HepG2 (cell line): ENCODE data around the gene GATC. TPM values are rescaled to one million over a fixed set of nuclear protein-coding genes. Genes with fewer than 3 reads are reported as not detected.

Experiments used
- ARNT2 ChIP-seq: sonication (generic); formaldehyde crosslinking; IDR thresholded peaks from 2 replicates; pipeline ENCODE4 v1.8.0; 2022; ENCODE audit warnings: mild to moderate bottlenecking, low read depth, missing genetic modification reagents, moderate library complexity
- BRD4 ChIP-seq: sonication (generic); formaldehyde crosslinking; IDR thresholded peaks from 2 replicates; pipeline ENCODE4 v1.4.0; 2020; ENCODE audit warnings: missing genetic modification reagents
- CHD2 ChIP-seq: IDR thresholded peaks from 2 replicates; pipeline ENCODE4 v1.6.1; 2011; ENCODE audit warnings: low read depth, low read length, improper control_type of control experiment
- FIP1L1 ChIP-seq: fragments of 200-400 bp; formaldehyde crosslinking; IDR thresholded peaks from 2 replicates; pipeline ENCODE4 v1.6.1; 2018; ENCODE audit warnings: low read depth, mild to moderate bottlenecking, low read length, moderate library complexity, borderline replicate concordance; ENCODE audit not compliant: insufficient read depth
- GATAD2A ChIP-seq: IDR thresholded peaks from 2 replicates; pipeline ENCODE4 v1.6.1; 2016
- GPN1 ChIP-seq: sonication (generic); formaldehyde crosslinking; IDR thresholded peaks from 2 replicates; pipeline ENCODE4 v1.5.1; 2020; ENCODE audit warnings: missing genetic modification reagents, borderline replicate concordance
- KLF6 ChIP-seq: IDR thresholded peaks from 2 replicates; pipeline ENCODE4 v1.8.0; 2016; ENCODE audit warnings: missing biosample characterization, missing genetic modification reagents
- PRPF4 ChIP-seq: fragments of 200-400 bp; formaldehyde crosslinking; IDR thresholded peaks from 2 replicates; pipeline ENCODE4 v1.6.1; 2016; ENCODE audit warnings: low read length, low read depth; ENCODE audit not compliant: poor library complexity, severe bottlenecking
- TOPORS ChIP-seq: sonication (generic); formaldehyde crosslinking; IDR thresholded peaks from 2 replicates; pipeline ENCODE4 v1.8.0; 2023; ENCODE audit warnings: mild to moderate bottlenecking, missing genetic modification reagents
- ZNF20 ChIP-seq: sonication (generic); formaldehyde crosslinking; IDR thresholded peaks from 2 replicates; pipeline ENCODE4 v1.4.0; 2020; ENCODE audit warnings: mild to moderate bottlenecking, moderate library complexity, missing genetic modification reagents
- ZNF446 ChIP-seq: sonication (generic); formaldehyde crosslinking; IDR thresholded peaks from 2 replicates; pipeline ENCODE4 v1.5.0; 2020; ENCODE audit warnings: mild to moderate bottlenecking, missing genetic modification reagents
- ZNF558 ChIP-seq: sonication (generic); formaldehyde crosslinking; IDR thresholded peaks from 2 replicates; pipeline ENCODE4 v1.9.0; 2022; ENCODE audit warnings: mild to moderate bottlenecking, missing genetic modification reagents, borderline replicate concordance
- ZNF780A ChIP-seq: sonication (generic); formaldehyde crosslinking; IDR thresholded peaks from 2 replicates; pipeline ENCODE4 v1.8.0; 2022; ENCODE audit warnings: mild to moderate bottlenecking, missing genetic modification reagents, moderate library complexity
- polyA plus RNA-seq, 8 experiments: library from polyadenylated mRNA; depleted of rRNA in 3 of 8; stranded (reverse) in 7 of 8; unstranded in 1 of 8; fragments of >200 nt; fragmentation: Illumina TruSeq in 4 of 8; extraction: Trizol in 4 of 8; gene quantifications; 2 replicates each; pipeline versions ENCODE4 v1.2.1 to v1.2.3, GENCODE V29; 2011 to 2016; ENCODE audit warnings: low read depth in 4 of 8, missing spikeins in 1 of 8, mixed read lengths in 1 of 8; ENCODE audit not compliant: insufficient read depth in 1 of 8
- total RNA-seq, 5 experiments: library from RNA; depleted of rRNA; stranded (reverse); fragments of >200 nt; fragmentation: Illumina TruSeq; extraction: Trizol; gene quantifications; 2 replicates each; pipeline ENCODE4 v1.2.3, GENCODE V29; 2016; ENCODE audit warnings: low read depth in 1 of 5
- TF ChIP-seq, protein P1 (sequence below): IDR thresholded peaks from 2 replicates; pipeline ENCODE4 v1.6.1; 2016; ENCODE audit warnings: low read depth, control low read depth
- TF ChIP-seq, protein P2 (sequence below), 2 experiments: sonication (generic) in 1 of 2; formaldehyde crosslinking in 1 of 2; IDR thresholded peaks; 2 replicates each; pipeline versions ENCODE4 v1.5.1 to v1.6.1; 2011 to 2020; ENCODE audit warnings: borderline replicate concordance in 1 of 2, low read depth in 1 of 2, low read length in 1 of 2, mild to moderate bottlenecking in 1 of 2, missing genetic modification reagents in 1 of 2, moderate library complexity in 1 of 2
- TF ChIP-seq, protein P3 (sequence below): sonication (generic); formaldehyde crosslinking; conservative IDR thresholded peaks from 2 replicates; pipeline ENCODE4 v1.8.0; 2022; ENCODE audit warnings: missing genetic modification reagents
- TF ChIP-seq, protein P4 (sequence below): fragments of 450-650 bp; IDR thresholded peaks from 2 replicates; pipeline ENCODE4 v1.6.1; 2017; ENCODE audit warnings: mild to moderate bottlenecking

Gene GATC
- total and polyA plus RNA-seq, 2 of the 13 experiments (the other 11 are each of a cell fraction or from before 2014, with no cell fraction given): 17.7 to 29.7 TPM

DNA sequence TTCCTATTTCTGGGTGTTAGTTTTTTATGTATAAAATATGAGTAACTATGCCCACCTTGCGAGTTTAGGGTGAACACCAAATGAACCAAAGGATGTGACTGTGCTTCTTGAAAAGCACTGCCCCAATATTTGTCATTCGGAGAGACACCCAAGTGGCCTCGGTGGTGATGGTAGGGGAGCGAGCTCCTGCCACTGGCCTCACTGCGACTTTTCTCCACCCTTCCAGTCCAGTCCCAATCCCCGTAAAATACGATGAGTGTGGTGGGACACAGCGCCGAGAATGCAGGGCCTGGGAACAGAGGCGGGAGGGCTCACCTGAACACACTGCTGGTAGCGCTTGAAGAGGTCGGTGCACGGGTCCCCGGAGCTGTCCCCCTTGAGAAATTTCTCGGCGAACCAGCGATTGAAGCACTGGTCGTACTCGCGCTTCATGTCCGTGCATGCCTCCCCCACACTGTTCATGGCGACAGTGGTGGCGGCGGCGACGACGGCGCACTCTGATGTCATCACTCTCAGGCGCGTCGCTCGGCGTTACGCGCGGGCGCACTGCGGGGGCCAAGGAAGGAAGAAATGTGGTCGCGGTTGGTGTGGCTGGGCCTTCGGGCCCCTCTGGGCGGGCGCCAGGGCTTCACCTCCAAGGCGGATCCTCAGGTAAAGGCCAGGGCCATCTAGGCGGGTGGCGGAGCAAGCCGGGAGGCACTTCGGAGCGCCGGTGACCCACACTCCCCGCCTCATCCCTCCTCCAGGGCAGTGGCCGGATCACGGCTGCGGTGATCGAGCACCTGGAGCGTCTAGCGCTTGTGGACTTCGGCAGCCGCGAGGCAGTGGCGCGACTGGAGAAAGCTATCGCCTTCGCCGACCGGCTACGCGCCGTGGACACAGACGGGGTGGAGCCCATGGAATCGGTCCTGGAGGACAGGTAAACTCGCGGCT lies at the start of gene GATC, which contains the start of gene TRIAP1 (continued):
- TF ChIP-seq, protein P1, sequence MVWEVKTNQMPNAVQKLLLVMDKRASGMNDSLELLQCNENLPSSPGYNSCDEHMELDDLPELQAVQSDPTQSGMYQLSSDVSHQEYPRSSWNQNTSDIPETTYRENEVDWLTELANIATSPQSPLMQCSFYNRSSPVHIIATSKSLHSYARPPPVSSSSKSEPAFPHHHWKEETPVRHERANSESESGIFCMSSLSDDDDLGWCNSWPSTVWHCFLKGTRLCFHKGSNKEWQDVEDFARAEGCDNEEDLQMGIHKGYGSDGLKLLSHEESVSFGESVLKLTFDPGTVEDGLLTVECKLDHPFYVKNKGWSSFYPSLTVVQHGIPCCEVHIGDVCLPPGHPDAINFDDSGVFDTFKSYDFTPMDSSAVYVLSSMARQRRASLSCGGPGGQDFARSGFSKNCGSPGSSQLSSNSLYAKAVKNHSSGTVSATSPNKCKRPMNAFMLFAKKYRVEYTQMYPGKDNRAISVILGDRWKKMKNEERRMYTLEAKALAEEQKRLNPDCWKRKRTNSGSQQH (CRISPR knock-in tag): peak; percentile 82; the same call in 1 of the 2 replicates
- no peak; the same call in 1 of the 2 replicates for TF ChIP-seq TOPORS (CRISPR knock-in tag)
- peak; percentile 48; the same call in 1 of the 2 replicates for TF ChIP-seq GPN1 (CRISPR knock-in tag)
- TF ChIP-seq FIP1L1: no peak
- TF ChIP-seq, protein P2, sequence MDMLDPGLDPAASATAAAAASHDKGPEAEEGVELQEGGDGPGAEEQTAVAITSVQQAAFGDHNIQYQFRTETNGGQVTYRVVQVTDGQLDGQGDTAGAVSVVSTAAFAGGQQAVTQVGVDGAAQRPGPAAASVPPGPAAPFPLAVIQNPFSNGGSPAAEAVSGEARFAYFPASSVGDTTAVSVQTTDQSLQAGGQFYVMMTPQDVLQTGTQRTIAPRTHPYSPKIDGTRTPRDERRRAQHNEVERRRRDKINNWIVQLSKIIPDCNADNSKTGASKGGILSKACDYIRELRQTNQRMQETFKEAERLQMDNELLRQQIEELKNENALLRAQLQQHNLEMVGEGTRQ (IDR thresholded peaks at IDR 0.05; ENCODE audit: low read depth, low read length): no peak
- TF ChIP-seq, protein P2 (CRISPR knock-in tag; IDR thresholded peaks at IDR 0.05; ENCODE audit: borderline replicate concordance): no peak; the same call in 1 of the 2 replicates
- TF ChIP-seq BRD4 (CRISPR knock-in tag): peak; percentile 94
- peak; percentile 93 for TF ChIP-seq KLF6
- TF ChIP-seq ZNF446 (CRISPR knock-in tag): no peak
- TF ChIP-seq ARNT2: peak; percentile 61; the same call in 1 of the 2 replicates
- TF ChIP-seq, protein P3, sequence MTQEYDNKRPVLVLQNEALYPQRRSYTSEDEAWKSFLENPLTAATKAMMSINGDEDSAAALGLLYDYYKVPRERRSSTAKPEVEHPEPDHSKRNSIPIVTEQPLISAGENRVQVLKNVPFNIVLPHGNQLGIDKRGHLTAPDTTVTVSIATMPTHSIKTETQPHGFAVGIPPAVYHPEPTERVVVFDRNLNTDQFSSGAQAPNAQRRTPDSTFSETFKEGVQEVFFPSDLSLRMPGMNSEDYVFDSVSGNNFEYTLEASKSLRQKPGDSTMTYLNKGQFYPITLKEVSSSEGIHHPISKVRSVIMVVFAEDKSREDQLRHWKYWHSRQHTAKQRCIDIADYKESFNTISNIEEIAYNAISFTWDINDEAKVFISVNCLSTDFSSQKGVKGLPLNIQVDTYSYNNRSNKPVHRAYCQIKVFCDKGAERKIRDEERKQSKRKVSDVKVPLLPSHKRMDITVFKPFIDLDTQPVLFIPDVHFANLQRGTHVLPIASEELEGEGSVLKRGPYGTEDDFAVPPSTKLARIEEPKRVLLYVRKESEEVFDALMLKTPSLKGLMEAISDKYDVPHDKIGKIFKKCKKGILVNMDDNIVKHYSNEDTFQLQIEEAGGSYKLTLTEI (CRISPR knock-in tag): no peak
- TF ChIP-seq CHD2: peak; percentile 58; the same call in 1 of the 2 replicates
- no peak for TF ChIP-seq PRPF4
- peak; percentile 72 for TF ChIP-seq GATAD2A (CRISPR knock-in tag)
- TF ChIP-seq ZNF558 (CRISPR knock-in tag): peak; percentile 88; the same call in 1 of the 2 replicates
- TF ChIP-seq, protein P4, sequence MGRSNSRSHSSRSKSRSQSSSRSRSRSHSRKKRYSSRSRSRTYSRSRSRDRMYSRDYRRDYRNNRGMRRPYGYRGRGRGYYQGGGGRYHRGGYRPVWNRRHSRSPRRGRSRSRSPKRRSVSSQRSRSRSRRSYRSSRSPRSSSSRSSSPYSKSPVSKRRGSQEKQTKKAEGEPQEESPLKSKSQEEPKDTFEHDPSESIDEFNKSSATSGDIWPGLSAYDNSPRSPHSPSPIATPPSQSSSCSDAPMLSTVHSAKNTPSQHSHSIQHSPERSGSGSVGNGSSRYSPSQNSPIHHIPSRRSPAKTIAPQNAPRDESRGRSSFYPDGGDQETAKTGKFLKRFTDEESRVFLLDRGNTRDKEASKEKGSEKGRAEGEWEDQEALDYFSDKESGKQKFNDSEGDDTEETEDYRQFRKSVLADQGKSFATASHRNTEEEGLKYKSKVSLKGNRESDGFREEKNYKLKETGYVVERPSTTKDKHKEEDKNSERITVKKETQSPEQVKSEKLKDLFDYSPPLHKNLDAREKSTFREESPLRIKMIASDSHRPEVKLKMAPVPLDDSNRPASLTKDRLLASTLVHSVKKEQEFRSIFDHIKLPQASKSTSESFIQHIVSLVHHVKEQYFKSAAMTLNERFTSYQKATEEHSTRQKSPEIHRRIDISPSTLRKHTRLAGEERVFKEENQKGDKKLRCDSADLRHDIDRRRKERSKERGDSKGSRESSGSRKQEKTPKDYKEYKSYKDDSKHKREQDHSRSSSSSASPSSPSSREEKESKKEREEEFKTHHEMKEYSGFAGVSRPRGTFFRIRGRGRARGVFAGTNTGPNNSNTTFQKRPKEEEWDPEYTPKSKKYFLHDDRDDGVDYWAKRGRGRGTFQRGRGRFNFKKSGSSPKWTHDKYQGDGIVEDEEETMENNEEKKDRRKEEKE: no peak
- peak; percentile 69; the same call in 1 of the 2 replicates for TF ChIP-seq ZNF780A
- no peak for TF ChIP-seq ZNF20 (CRISPR knock-in tag)
